Activated CD8-positive, alpha-beta memory T cell treated with anti-CD3 and anti-CD28 coated beads, Interleukin-2, amount 10 ng/mL, durations not matched to agents 7 days and 5 days (primary cell): ENCODE data around the gene MYOM1. TPM values are rescaled to one million over a fixed set of nuclear protein-coding genes. Genes with fewer than 3 reads are reported as not detected.
"Not testable (repeated sequence)": the region's sequence is repeated elsewhere in the genome, so short reads cannot be mapped to it uniquely, and the experiment has no call there.

Experiments
- ATAC-seq: fragments of 150-1000 bp; cut with Tn5 transposase; one replicate; pipeline ENCODE4 v1.10.0; 2021; ENCODE audit warnings: moderate library complexity
- CTCF ChIA-PET: fragments of 350-600 bp; sonication (Branson Sonifier 250); formaldehyde crosslinking; loops from one replicate; lab custom pipeline; 2021; ENCODE audit warnings: antibody characterized with exemption; lab: Charles Lee
- DNase-seq: peaks from one replicate; pipeline ENCODE4 v3.0.0-alpha.2; 2020
- H3K27ac Mint-ChIP-seq: one replicate; pipeline ENCODE4 v1.8.0; 2021; ENCODE audit warnings: mild to moderate bottlenecking, mixed read lengths
- H3K27me3 Mint-ChIP-seq: one replicate; pipeline ENCODE4 v1.8.0; 2021; ENCODE audit warnings: mixed read lengths
- H3K36me3 Mint-ChIP-seq: one replicate; pipeline ENCODE4 v1.8.0; 2021; ENCODE audit warnings: mild to moderate bottlenecking, mixed read lengths
- H3K4me1 Mint-ChIP-seq: one replicate; pipeline ENCODE4 v1.8.0; 2021; ENCODE audit warnings: mixed read lengths
- H3K4me3 Mint-ChIP-seq: one replicate; pipeline ENCODE4 v1.8.0; 2021; ENCODE audit warnings: mild to moderate bottlenecking, moderate library complexity, mixed read lengths
- H3K9me3 Mint-ChIP-seq: one replicate; pipeline ENCODE4 v1.8.0; 2022; ENCODE audit warnings: low read depth, mixed read lengths
- total RNA-seq, 2 experiments: library from RNA; stranded (reverse); gene quantifications; one replicate each; pipeline ENCODE4 v1.2.3, GENCODE V29; 2021

Gene MYOM1
- total RNA-seq, 2 experiments from 2014 or later: 1.6 to 3.8 TPM

GRCh38 chr18:3209859-3210569 is 9.8 kb downstream of the MYOM1 start:
- ATAC-seq (peak; percentile 68), DNase-seq (peak; percentile 46)
- Mint-ChIP-seq H3K4me3 (no peak overlapping the region), H3K9me3 (no peaks in the 10 kb centered on the region), H3K27me3 (no peaks in the 10 kb centered on the region), H3K4me1 (peaks cover 19% of the 10 kb centered on the region), H3K36me3 (peaks cover 5% of the 10 kb centered on the region), H3K27ac (no peak overlapping the region)
- CTCF ChIA-PET: interaction anchor here (0.7 kb wide), 1 partner anchor 37 kb away, joined by 4 read pairs; no protein-coding TSS in a partner anchor

- Mint-ChIP-seq H3K4me1 (peaks cover 12% of the 10 kb centered on the region), H3K36me3 (peaks cover 6% of the 10 kb centered on the region), H3K27ac (no peak overlapping the region), H3K27me3 (no peaks in the 10 kb centered on the region), H3K9me3 (peaks cover 7% of the 10 kb centered on the region), H3K4me3 (no peak overlapping the region)
- ATAC-seq (no peak), DNase-seq (no peak)
- CTCF ChIA-PET: no interaction called here
Measured at GRCh38 chr18:3207565-3207964, 12.2 kb downstream of the MYOM1 start.

- Mint-ChIP-seq H3K27me3 (no peaks in the 10 kb centered on the region), H3K36me3 (peaks cover 6% of the 10 kb centered on the region), H3K4me1 (peaks cover 8% of the 10 kb centered on the region), H3K4me3 (no peak overlapping the region), H3K9me3 (peaks cover 7% of the 10 kb centered on the region), H3K27ac (no peak overlapping the region)
- DNase-seq (no peak), ATAC-seq (no peak)
- CTCF ChIA-PET: no interaction called here
Measured at GRCh38 chr18:3205239-3205638, 14.5 kb downstream of the MYOM1 start.

- H3K4me3 Mint-ChIP-seq: no peak overlapping the region
- H3K4me1 Mint-ChIP-seq: no peaks in the 10 kb centered on the region
- CTCF ChIA-PET: no interaction called here
- H3K9me3 Mint-ChIP-seq: peaks cover 7% of the 10 kb centered on the region
- ATAC-seq (no peak), DNase-seq (no peak)
- peaks cover 2% of the 10 kb centered on the region for H3K36me3 Mint-ChIP-seq
- H3K27ac Mint-ChIP-seq: no peak overlapping the region
- no peaks in the 10 kb centered on the region for H3K27me3 Mint-ChIP-seq
Measured at GRCh38 chr18:3199942-3200645, 19.7 kb downstream of the MYOM1 start.

GRCh38 chr18:3198260-3198860 is 21.4 kb downstream of the MYOM1 start:
- H3K27ac Mint-ChIP-seq, ATAC-seq, DNase-seq, H3K9me3 Mint-ChIP-seq, CTCF ChIA-PET, H3K36me3 Mint-ChIP-seq, H3K27me3 Mint-ChIP-seq, H3K4me1 Mint-ChIP-seq, H3K4me3 Mint-ChIP-seq: not testable (repeated sequence)

GRCh38 chr18:3194947-3195612 is 24.7 kb downstream of the MYOM1 start:
- no peak for ATAC-seq
- H3K36me3 Mint-ChIP-seq: no peaks in the 10 kb centered on the region
- no peak for DNase-seq
- H3K9me3 Mint-ChIP-seq: no peaks in the 10 kb centered on the region
- CTCF ChIA-PET: no interaction called here
- no peak overlapping the region for H3K4me3 Mint-ChIP-seq
- H3K4me1 Mint-ChIP-seq: no peaks in the 10 kb centered on the region
- H3K27me3 Mint-ChIP-seq: no peaks in the 10 kb centered on the region
- no peak overlapping the region for H3K27ac Mint-ChIP-seq

- Mint-ChIP-seq H3K27me3 (no peaks in the 10 kb centered on the region), H3K9me3 (no peaks in the 10 kb centered on the region), H3K4me3 (no peak overlapping the region), H3K27ac (no peak overlapping the region), H3K4me1 (no peaks in the 10 kb centered on the region), H3K36me3 (no peaks in the 10 kb centered on the region)
- CTCF ChIA-PET: interaction anchor here (1.4 to 2.8 kb wide), 3 partner anchors 9 to 65 kb away, joined by 3 to 8 read pairs (median 6); no protein-coding TSS in a partner anchor
- ATAC-seq: no peak
- no peak for DNase-seq
Measured at GRCh38 chr18:3193331-3193730, 26.4 kb downstream of the MYOM1 start.

GRCh38 chr18:3192752-3193151 is 27.0 kb downstream of the MYOM1 start:
- Mint-ChIP-seq H3K27ac (no peak overlapping the region), H3K4me1 (no peaks in the 10 kb centered on the region), H3K36me3 (no peaks in the 10 kb centered on the region), H3K9me3 (no peaks in the 10 kb centered on the region), H3K4me3 (no peak overlapping the region), H3K27me3 (no peaks in the 10 kb centered on the region)
- CTCF ChIA-PET: interaction anchor here (1.1 to 2.8 kb wide), 4 partner anchors 9 to 64 kb away, joined by 3 to 8 read pairs (median 4); no protein-coding TSS in a partner anchor
- ATAC-seq (no peak), DNase-seq (no peak)

- no peaks in the 10 kb centered on the region for H3K27me3 Mint-ChIP-seq
- no peaks in the 10 kb centered on the region for H3K9me3 Mint-ChIP-seq
- DNase-seq: no peak
- no peak for ATAC-seq
- H3K36me3 Mint-ChIP-seq: no peaks in the 10 kb centered on the region
- no peak overlapping the region for H3K4me3 Mint-ChIP-seq
- no peak overlapping the region for H3K27ac Mint-ChIP-seq
- no peaks in the 10 kb centered on the region for H3K4me1 Mint-ChIP-seq
- CTCF ChIA-PET: interaction anchor here (1.1 to 2.8 kb wide), 4 partner anchors 10 to 64 kb away, joined by 3 to 8 read pairs (median 4); no protein-coding TSS in a partner anchor
Measured at GRCh38 chr18:3192286-3192685, 27.5 kb downstream of the MYOM1 start.

GRCh38 chr18:3190610-3191009 is 29.2 kb downstream of the MYOM1 start:
- Mint-ChIP-seq H3K36me3 (no peaks in the 10 kb centered on the region), H3K9me3 (no peaks in the 10 kb centered on the region), H3K27me3 (no peaks in the 10 kb centered on the region), H3K4me3 (no peak overlapping the region), H3K27ac (no peak overlapping the region), H3K4me1 (peaks cover 2% of the 10 kb centered on the region)
- CTCF ChIA-PET: interaction anchor here (0.6 to 2.8 kb wide), 2 partner anchors 62 to 118 kb away, joined by 3 to 8 read pairs; no protein-coding TSS in a partner anchor
- ATAC-seq (no peak), DNase-seq (no peak)

GRCh38 chr18:3189884-3190283 is 29.9 kb downstream of the MYOM1 start:
- Mint-ChIP-seq H3K4me1 (peaks cover 2% of the 10 kb centered on the region), H3K4me3 (no peak overlapping the region), H3K27ac (no peak overlapping the region), H3K27me3 (no peaks in the 10 kb centered on the region), H3K9me3 (no peaks in the 10 kb centered on the region), H3K36me3 (no peaks in the 10 kb centered on the region)
- DNase-seq: no peak
- no peak for ATAC-seq
- CTCF ChIA-PET: no interaction called here

GRCh38 chr18:3186678-3187658 is 32.8 kb downstream of the MYOM1 start:
- peaks cover 2% of the 10 kb centered on the region for H3K4me1 Mint-ChIP-seq
- H3K4me3 Mint-ChIP-seq: no peak overlapping the region
- CTCF ChIA-PET: interaction anchor here (2.1 kb wide), 1 partner anchor 60 kb away, joined by 5 read pairs; no protein-coding TSS in a partner anchor
- H3K27ac Mint-ChIP-seq: no peak overlapping the region
- ATAC-seq: no peak
- no peaks in the 10 kb centered on the region for H3K27me3 Mint-ChIP-seq
- no peaks in the 10 kb centered on the region for H3K36me3 Mint-ChIP-seq
- DNase-seq: no peak
- no peaks in the 10 kb centered on the region for H3K9me3 Mint-ChIP-seq
